A673 (cell line): Measurements from ENCODE around the gene SNAI3. TPM values are rescaled to one million over a fixed set of nuclear protein-coding genes. Genes with fewer than 3 reads are reported as not detected.

Experiments
- BruUV-seq: library from RNA; stranded (reverse); fragments of 400-500 nt; replicated peaks from 2 replicates; lab custom pipeline; 2021; lab: Mats Ljungman, UMichigan
- CTCF ChIA-PET: fragments of 300-600 bp; sonication (Branson Sonifier 250); formaldehyde crosslinking; loops from one replicate; lab custom pipeline; 2022; ENCODE audit warnings: antibody characterized with exemption; lab: Charles Lee
- POLR2A ChIA-PET: fragments of 300-600 bp; sonication (Branson Sonifier 250); formaldehyde crosslinking; loops from one replicate; lab custom pipeline; 2022; ENCODE audit warnings: antibody characterized with exemption; ENCODE audit not compliant: low non-redundant PET; lab: Charles Lee
- DNase-seq: peaks from one replicate; pipeline ENCODE4 v3.0.0-alpha.2; 2015; ENCODE audit warnings: low spot score
- H3K27ac ChIP-seq: fragments of 200-600 bp; sonication (generic); 2 replicates; pipeline ENCODE4 v1.5.1; 2016; ENCODE audit warnings: mixed run types, low read depth, mild to moderate bottlenecking, mixed read lengths, antibody characterized with exemption, low read length; ENCODE audit not compliant: poor library complexity, severe bottlenecking
- H3K27me3 ChIP-seq: fragments of 200-600 bp; sonication (generic); replicated peaks from 2 replicates; pipeline ENCODE4 v1.6.1; 2017; ENCODE audit warnings: mixed run types, low read depth, mild to moderate bottlenecking, mixed read lengths, antibody characterized with exemption, low read length; ENCODE audit not compliant: insufficient read depth, poor library complexity
- H3K36me3 ChIP-seq: fragments of 200-600 bp; sonication (generic); 2 replicates; pipeline ENCODE4 v1.6.1; 2016; ENCODE audit warnings: mixed run types, mild to moderate bottlenecking, mixed read lengths, antibody characterized with exemption, low read length; ENCODE audit not compliant: insufficient read depth, poor library complexity, severe bottlenecking
- H3K4me1 ChIP-seq: fragments of 200-600 bp; sonication (generic); 2 replicates; pipeline ENCODE4 v1.6.1; 2017; ENCODE audit warnings: mixed run types, mild to moderate bottlenecking, mixed read lengths, antibody characterized with exemption, low read length; ENCODE audit not compliant: insufficient read depth, poor library complexity, severe bottlenecking
- H3K4me3 ChIP-seq: fragments of 200-600 bp; sonication (generic); 2 replicates; pipeline ENCODE4 v1.5.1; 2016; ENCODE audit warnings: low read depth, mixed run types, mild to moderate bottlenecking, mixed read lengths, low read length; ENCODE audit not compliant: poor library complexity, severe bottlenecking
- H3K9me3 ChIP-seq: fragments of 200-600 bp; sonication (generic); 2 replicates; pipeline ENCODE4 v1.6.1; 2016; ENCODE audit warnings: mixed run types, low read depth, mild to moderate bottlenecking, mixed read lengths, antibody characterized with exemption, low read length; ENCODE audit not compliant: poor library complexity, severe bottlenecking
- CTCF ChIP-seq: fragments of 300-800, 200-600 bp; sonication (generic); conservative IDR thresholded peaks from 2 replicates; pipeline ENCODE4 v1.5.1; 2017; ENCODE audit warnings: low read depth, mild to moderate bottlenecking, antibody characterized with exemption, low read length, moderate library complexity, mixed read lengths
- EZH2 ChIP-seq: fragments of 200-600 bp; sonication (generic); IDR thresholded peaks from 2 replicates; pipeline ENCODE4 v1.6.1; 2017; ENCODE audit warnings: borderline replicate concordance, low read depth, mild to moderate bottlenecking, mixed read lengths, antibody characterized with exemption, low read length; ENCODE audit not compliant: poor library complexity, severe bottlenecking
- intact Hi-C: fragments of 100-400 bp; cut with micrococcal nuclease; formaldehyde crosslinking; loops from one replicate; pipeline ENCODE4 v1.10.0; 2022; ENCODE audit not compliant: unreplicated experiment
- total RNA-seq: library from RNA; stranded (reverse); gene quantifications from 2 replicates; pipeline ENCODE4 v1.2.3, GENCODE V29; 2021

Gene SNAI3
- total RNA-seq, 1 experiment from 2014 or later: not detected

GRCh38 chr16:88645941-88646340 is 40.4 kb downstream of the SNAI3 start:
- no peaks in the 10 kb centered on the region for H3K36me3 ChIP-seq
- ChIA-PET POLR2A (no interaction called here), CTCF (no interaction called here)
- H3K27me3 ChIP-seq: no peaks in the 10 kb centered on the region
- peaks cover 9% of the 10 kb centered on the region for H3K4me1 ChIP-seq
- H3K4me3 ChIP-seq: no peak overlapping the region
- H3K27ac ChIP-seq: no peak overlapping the region
- H3K9me3 ChIP-seq: no peaks in the 10 kb centered on the region
- TF ChIP-seq CTCF: no peak
- no peak for TF ChIP-seq EZH2
- DNase-seq: no peak
- intact Hi-C loops: no loop called here
- no TSS peak for BruUV-seq

- Histone ChIP-seq H3K9me3 (no peaks in the 10 kb centered on the region), H3K4me3 (no peak overlapping the region), H3K4me1 (peaks cover 9% of the 10 kb centered on the region), H3K27me3 (peaks cover under 1% of the 10 kb centered on the region), H3K27ac (no peak overlapping the region), H3K36me3 (no peaks in the 10 kb centered on the region)
- CTCF ChIA-PET: no interaction called here
- POLR2A ChIA-PET: no interaction called here
- DNase-seq: no peak
- BruUV-seq: no TSS peak
- TF ChIP-seq EZH2 (no peak), CTCF (no peak)
- intact Hi-C loops: no loop called here
Observed at GRCh38 chr16:88645455-88645854, 40.9 kb downstream of the SNAI3 start.

- DNase-seq: no peak
- Histone ChIP-seq H3K36me3 (no peaks in the 10 kb centered on the region), H3K4me3 (no peak overlapping the region), H3K9me3 (no peaks in the 10 kb centered on the region), H3K27me3 (peaks cover 19% of the 10 kb centered on the region), H3K27ac (no peak overlapping the region), H3K4me1 (no peaks in the 10 kb centered on the region)
- ChIA-PET CTCF (no interaction called here), POLR2A (no interaction called here)
- intact Hi-C loops: no loop called here
- TF ChIP-seq CTCF (no peak), EZH2 (no peak)
- no TSS peak for BruUV-seq
Observed at GRCh38 chr16:88643644-88643932, 42.7 kb downstream of the SNAI3 start.
